ENCODE measurements around the gene PARD6G.

GRCh38 chr18:80189531-80189865 lies 57.8 kb downstream of the PARD6G start:
- no peak for TF ChIP-seq SPI1 (IDR thresholded peaks at IDR 0.05; ENCODE audit: low read depth, low read length)
- no peak for TF ChIP-seq POLR2AphosphoS5 (IDR thresholded peaks at IDR 0.05; ENCODE audit: low read depth, low read length)
- no peak for TF ChIP-seq TAF1 (IDR thresholded peaks at IDR 0.05; ENCODE audit: low read depth, low read length)
- TF ChIP-seq POLR2A (IDR thresholded peaks at IDR 0.05; ENCODE audit: low read depth, low read length), result no peak
- TF ChIP-seq POU2F2 (IDR thresholded peaks at IDR 0.05; ENCODE audit: low read depth, low read length), result no peak
